GM18858 (cell line): ENCODE data around the gene MYH9.
"Not testable (repeated sequence)": the region's sequence is repeated elsewhere in the genome, so short reads cannot be mapped to it uniquely, and the experiment has no call there.

ENCODE experiments used
- ATAC-seq: cut with Tn5 transposase; IDR thresholded peaks from one replicate; pipeline ENCODE4 v1.9.1; 2021; ENCODE audit not compliant: unreplicated experiment

MYH9 gene

DNA sequence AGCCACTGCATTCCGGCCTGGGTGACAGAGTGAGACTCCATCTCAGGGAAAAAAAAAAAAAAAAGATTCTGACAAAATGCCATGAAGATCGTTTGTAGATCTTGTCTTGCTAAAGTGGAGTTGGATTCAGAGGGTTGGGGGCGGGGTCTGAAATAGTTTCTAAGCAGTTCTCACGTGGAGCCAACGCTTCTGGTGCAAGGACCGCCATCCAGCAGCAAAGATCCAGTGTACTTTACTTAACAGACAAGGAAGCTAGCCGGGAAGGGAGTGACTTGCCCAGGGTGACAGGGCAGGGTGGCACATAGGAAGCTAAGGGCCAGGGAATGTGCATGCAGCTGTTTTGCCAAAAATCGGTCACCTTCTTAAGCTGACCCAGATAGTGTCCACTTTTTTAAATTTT is 107.4 kb downstream of the MYH9 start:
- no peak for ATAC-seq

GRCh38 chr22:36279219-36279666 is 108.5 kb downstream of the MYH9 start:
- ATAC-seq: no peak

GRCh38 chr22:36277482-36278291 is 110.1 kb downstream of the MYH9 start:
- no peak for ATAC-seq

DNA sequence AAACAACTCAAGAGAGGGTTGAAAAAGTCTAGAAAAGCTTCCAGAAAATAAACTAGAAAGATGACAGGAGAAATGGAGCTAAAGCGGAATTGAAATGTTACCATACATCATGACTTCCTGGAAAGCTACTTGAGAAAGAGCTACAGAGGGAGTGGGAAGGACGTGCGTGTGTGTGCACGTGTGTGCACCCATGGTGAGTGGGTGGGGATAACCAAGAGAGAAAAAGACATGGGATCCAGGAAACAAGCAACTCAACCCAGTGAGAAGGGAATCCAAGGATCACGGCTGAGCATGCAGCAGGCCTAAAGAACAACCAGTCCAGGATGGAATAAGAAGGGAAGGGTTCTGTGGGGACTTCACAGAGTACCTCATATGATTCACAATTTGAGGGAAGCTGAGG is 113.2 kb downstream of the MYH9 start:
- no peak for ATAC-seq

GRCh38 chr22:36271951-36272350 is 115.8 kb downstream of the MYH9 start:
- ATAC-seq: not testable (repeated sequence)

- not testable (repeated sequence) for ATAC-seq
Observed at GRCh38 chr22:36271231-36271630, 116.5 kb downstream of the MYH9 start.

DNA sequence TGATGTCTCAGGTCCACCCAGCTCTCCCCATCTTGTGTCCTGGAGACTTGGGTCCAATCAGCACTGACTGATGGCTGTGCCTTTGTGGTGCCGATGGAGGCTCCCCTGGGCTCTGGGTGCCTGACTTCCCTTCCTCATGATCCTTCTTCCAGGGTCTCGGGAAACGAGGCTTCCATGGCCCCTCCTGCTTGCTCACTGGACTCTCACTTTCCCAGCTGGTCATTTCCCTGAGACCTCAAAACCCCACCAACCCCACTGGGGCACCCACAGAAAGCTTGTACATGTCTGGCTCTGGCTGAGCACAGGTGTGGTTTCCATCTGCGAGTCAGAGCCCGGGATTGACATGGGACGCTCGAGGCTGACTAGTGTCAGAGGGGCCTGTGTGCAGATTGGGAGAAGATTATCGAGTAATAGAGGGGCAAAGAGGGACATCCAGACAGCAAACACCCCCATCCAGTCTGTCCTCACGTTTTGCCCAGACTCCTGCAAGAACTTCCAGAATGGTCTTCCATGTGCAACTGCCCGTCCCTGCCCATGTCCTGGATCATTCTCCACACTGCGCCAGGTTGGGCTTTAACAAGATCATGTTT is 119.8 kb downstream of the MYH9 start:
- no peak for ATAC-seq

GRCh38 chr22:36267058-36267457 is 120.7 kb downstream of the MYH9 start:
- ATAC-seq: no peak

DNA sequence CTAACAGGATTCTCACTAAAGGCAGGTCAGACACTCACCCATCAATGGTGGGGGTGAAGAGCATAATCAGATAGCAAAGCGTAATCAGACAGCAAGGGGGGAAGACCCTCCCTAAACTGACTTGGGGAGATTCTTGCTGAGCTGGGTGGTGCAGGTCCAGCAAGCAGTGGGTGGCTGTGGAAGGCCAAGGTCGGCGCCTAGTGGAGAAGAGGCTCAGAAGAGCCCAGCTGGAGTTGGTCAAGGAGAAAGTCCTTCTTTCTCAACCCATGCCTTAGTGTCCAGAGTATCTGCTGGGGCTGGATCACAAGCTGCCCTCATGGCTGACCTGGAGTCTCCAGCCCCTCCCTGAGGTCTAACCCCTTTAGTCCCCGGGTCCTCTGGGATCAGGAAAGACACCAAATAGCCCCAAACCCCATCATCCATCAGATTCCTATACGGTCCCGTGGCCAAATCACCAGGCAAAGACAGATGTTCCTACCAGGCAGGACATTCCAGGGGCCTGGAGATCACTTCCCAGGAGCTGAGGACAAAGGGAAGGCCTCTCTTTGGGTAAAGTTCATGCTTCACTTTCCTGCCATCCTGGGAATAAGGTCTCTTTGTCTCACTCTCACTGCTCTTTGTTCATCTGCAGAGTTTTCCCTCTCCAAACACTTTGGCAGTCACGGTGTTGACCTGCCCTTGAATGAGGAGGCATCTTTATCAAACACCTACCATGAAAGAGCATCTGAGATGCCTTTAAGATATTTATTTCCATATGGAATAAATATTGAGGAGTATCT is 123.7 kb downstream of the MYH9 start:
- ATAC-seq: not testable (repeated sequence)

- not testable (repeated sequence) for ATAC-seq
Observed at GRCh38 chr22:36263216-36263673, 124.5 kb downstream of the MYH9 start.

DNA sequence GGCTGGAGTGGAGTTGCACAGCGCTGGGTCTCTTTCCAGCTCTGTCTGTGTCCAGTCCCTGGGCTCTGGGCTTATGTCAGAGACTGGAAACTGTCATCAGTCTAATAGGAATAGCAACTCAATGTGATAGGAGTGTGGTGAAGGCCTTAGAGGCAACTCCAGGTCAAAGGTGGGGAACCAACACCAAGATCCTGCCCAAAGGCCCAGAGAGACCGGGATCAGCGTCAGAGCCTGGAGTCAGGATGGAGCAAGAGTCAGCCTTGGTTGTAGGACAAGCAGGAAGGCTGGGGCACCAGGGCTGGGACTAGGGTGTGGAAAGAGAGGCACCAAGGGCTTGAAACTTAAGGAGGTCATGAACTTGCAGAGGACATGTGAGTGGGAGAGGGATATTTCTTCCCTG is 125.5 kb downstream of the MYH9 start:
- ATAC-seq: not testable (repeated sequence)

- not testable (repeated sequence) for ATAC-seq
Observed at GRCh38 chr22:36261675-36262074, 126.1 kb downstream of the MYH9 start.

DNA sequence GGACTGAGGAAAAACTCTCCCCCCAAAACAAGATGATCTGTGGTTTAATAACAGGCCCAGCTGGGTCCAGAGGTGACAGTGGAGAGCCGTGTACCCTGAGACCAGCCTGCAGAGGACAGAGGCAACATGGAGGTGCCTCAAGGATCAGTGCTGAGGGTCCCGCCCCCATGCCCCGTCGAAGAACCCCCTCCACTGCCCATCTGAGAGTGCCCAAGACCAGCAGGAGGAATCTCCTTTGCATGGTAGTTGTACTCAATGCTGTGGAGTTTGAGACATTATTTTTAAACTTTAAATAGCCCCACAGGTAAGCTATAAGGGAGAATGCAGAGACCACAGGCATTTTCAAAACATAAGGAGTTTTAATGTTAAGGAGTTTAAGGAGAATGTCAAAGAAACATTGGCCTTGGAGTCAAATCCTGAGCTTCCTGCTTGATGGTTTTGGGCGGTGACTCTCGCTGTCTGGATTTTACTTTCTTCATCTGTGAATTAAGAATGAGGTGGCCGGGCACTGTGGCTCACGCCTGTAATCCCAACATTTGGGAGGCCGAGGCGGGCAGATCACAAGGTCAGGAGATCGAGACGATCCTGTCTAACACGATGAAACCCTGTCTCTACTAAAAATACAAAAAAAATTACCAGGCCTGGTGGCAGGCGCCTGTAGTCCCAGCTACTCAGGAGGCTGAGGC is 128.0 kb downstream of the MYH9 start:
- ATAC-seq: no peak

- ATAC-seq: no peak
Observed at GRCh38 chr22:36258701-36259614, 128.8 kb downstream of the MYH9 start.

DNA sequence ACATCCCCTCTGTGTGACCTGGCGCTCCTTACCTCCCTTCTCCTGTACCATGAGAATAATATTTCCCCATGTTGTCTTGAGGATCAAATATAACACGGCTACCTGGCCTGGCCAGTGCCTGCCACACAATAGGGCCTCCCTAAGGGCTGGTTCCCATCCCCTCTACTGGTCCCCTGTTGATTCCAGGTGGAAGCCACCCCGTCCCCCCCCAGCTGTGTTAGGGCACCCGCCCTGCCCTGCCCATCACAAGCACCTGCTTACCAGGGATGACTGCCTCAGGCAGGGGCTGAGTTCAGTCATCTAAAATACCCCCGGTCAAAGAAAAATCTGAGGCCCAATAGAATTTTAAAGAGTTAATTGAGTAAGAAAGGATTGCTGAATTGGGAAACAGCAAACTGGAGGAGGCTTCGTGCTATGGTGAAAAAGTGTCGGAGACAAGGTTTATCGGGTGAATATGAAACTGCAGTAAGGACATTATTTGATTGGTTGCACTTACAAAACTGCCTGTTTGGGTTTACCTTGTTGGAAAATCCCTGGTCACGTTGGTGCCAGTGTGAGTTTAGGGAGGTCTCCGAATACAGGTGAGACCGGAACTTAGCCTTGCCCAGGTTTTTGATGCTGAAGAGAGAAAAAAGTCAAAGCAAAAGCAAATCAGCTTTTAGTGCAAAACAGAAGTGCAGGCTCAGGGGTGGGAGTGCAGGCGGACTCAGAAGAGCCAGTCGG is 129.7 kb downstream of the MYH9 start:
- ATAC-seq: no peak

GRCh38 chr22:36257308-36257707 is 130.5 kb downstream of the MYH9 start:
- no peak for ATAC-seq

- no peak for ATAC-seq
Observed at GRCh38 chr22:36256478-36256877, 131.3 kb downstream of the MYH9 start.

DNA sequence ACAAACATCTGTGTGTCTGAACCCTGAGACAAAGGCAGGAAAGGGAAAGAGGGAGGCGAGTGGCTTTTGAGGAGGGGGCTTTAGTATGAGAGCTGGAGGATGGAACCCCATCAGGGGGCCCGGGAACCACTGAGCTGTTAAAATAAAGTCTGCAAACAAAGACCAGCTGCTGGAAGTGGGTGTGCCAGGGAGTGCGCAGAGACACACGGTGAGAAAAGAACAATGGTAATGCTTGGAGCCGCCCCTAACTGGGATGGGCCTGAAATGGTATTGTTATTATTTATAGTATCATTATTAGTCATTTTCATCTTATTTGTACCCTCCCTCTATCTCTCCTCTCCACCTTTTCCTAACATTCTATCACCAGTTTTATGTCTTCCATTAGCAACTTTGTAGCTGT is 132.2 kb downstream of the MYH9 start:
- ATAC-seq: not testable (repeated sequence)
